Left ventricle myocardium inferior (tissue), 1 donor: ENCODE data around the gene STIM1. TPM values are rescaled to one million over a fixed set of nuclear protein-coding genes. Genes with fewer than 3 reads are reported as not detected.
A peak's percentile ranks its signal among the peaks of the same experiment; 100 is the strongest.

Experiments
- DNase-seq: peaks from one replicate; pipeline ENCODE4 v3.0.0-alpha.2; 2020
- H3K27ac ChIP-seq: fragments of 200-600 bp; replicated peaks from 2 replicates; pipeline ENCODE4 v1.8.0; 2021
- H3K27me3 ChIP-seq: fragments of 200-600 bp; 2 replicates; pipeline ENCODE4 v1.8.0; 2021; ENCODE audit warnings: low read depth
- H3K36me3 ChIP-seq: fragments of 200-600 bp; 2 replicates; pipeline ENCODE4 v1.8.0; 2021
- H3K4me1 ChIP-seq: fragments of 200-600 bp; 2 replicates; pipeline ENCODE4 v1.8.0; 2021
- H3K4me3 ChIP-seq: fragments of 200-600 bp; 2 replicates; pipeline ENCODE4 v1.8.0; 2021; ENCODE audit warnings: mild to moderate bottlenecking, moderate library complexity
- H3K9me3 ChIP-seq: fragments of 200-600 bp; replicated peaks from 2 replicates; pipeline ENCODE4 v1.8.0; 2021
- intact Hi-C: fragments of 100-400 bp; cut with micrococcal nuclease; formaldehyde crosslinking; loops from one replicate; pipeline ENCODE4 v1.11.0; 2022
- total RNA-seq: library from RNA; stranded (reverse); fragmentation: NEBNext Ultra II Directional; extraction: Animal tissue kit (Norgen Biotek cat#: 25700); gene quantifications from one replicate; pipeline ENCODE4 v1.2.1, GENCODE V29; 2021
- TF ChIP-seq, protein P1 (sequence below): fragments of 200-600 bp; IDR thresholded peaks from 2 replicates; pipeline ENCODE4 v1.8.0; 2021; ENCODE audit warnings: antibody characterized with exemption, mild to moderate bottlenecking, borderline replicate concordance
- donor health status: DM: no; HTN: yes; CAD: no; lungs with severe emphysema.

STIM1 gene
- total RNA-seq, 1 donor from 2014 or later = 32.0 TPM

DNA sequence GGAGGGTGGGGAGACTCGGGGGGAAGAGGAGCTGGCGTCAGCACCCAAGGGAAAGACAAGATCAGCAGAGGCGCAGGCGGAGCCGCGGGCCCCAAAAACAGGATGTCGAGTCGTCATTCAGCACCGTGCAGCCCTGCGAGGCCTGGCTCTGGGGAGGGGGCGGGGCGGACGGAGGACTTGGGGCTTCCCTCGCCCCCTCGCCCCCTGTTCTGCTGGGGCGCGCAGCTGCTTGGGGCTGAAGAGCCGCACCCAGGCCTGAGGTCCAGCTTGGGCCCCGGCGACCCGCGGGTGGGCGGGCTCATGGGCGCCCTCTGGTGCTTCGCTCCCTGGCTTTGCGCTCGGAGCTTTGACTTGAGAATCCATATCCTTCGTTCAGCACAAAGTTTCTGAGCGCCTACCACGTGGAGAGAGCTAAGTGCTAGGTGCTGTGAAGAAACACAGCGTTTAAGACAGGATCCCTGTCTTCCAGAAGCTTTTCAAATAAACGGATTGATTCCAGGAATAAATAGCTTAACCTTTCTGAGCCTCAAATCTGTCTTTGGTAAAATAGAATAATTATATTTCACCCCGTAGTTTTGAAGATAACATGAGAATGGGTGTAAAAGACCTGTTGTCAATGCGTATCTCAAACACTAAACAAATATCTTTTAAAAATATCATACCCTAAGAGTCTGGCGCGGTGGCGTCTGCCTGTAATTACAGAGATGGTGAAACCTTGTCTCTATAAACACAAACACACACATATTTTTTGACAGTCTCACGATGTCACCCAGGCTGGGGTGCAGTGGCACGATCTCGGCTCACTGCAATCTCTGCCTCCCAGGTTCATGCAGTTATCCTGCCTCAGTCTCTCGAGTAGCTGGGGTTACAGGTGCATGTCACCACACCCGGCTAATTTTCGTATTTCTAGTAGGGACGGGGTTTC is 13.8 kb upstream of the STIM1 start:
- Histone ChIP-seq H3K27me3 (peaks cover 5% of the 10 kb centered on the region), H3K9me3 (no peaks in the 10 kb centered on the region), H3K4me3 (peak overlapping the region; percentile 87), H3K4me1 (peaks cover 48% of the 10 kb centered on the region), H3K27ac (peak overlapping the region; percentile 98), H3K36me3 (no peaks in the 10 kb centered on the region)
- peak; percentile 87 for DNase-seq
- intact Hi-C loops = no loop called here
- TF ChIP-seq, protein P1, sequence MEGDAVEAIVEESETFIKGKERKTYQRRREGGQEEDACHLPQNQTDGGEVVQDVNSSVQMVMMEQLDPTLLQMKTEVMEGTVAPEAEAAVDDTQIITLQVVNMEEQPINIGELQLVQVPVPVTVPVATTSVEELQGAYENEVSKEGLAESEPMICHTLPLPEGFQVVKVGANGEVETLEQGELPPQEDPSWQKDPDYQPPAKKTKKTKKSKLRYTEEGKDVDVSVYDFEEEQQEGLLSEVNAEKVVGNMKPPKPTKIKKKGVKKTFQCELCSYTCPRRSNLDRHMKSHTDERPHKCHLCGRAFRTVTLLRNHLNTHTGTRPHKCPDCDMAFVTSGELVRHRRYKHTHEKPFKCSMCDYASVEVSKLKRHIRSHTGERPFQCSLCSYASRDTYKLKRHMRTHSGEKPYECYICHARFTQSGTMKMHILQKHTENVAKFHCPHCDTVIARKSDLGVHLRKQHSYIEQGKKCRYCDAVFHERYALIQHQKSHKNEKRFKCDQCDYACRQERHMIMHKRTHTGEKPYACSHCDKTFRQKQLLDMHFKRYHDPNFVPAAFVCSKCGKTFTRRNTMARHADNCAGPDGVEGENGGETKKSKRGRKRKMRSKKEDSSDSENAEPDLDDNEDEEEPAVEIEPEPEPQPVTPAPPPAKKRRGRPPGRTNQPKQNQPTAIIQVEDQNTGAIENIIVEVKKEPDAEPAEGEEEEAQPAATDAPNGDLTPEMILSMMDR = peak; percentile 90

DNA sequence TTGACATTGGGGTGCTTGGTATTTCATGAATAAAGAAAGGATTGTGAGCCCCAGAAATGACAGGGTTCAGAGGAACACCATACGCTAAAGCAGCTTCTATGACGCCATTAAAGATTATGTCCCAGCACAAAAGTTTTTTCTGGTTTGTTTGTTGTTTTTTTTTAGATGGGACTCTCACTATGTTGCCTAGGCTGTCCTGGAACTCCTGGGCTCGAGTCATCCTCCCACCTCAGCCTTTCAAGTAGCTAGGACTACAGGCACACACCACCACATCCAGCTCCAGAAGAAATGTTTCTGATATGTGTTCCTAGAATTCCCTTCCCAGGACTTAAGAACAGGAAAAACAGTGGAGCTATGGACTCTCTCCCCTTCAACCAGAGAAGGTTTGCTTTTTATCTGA is 12.1 kb upstream of the STIM1 start:
- Histone ChIP-seq H3K4me1 (peaks cover 31% of the 10 kb centered on the region), H3K27me3 (peaks cover 22% of the 10 kb centered on the region), H3K4me3 (no peak overlapping the region), H3K9me3 (no peaks in the 10 kb centered on the region), H3K36me3 (no peaks in the 10 kb centered on the region), H3K27ac (no peak overlapping the region)
- intact Hi-C loops = no loop called here
- no peak for DNase-seq
- TF ChIP-seq, protein P1 = no peak

DNA sequence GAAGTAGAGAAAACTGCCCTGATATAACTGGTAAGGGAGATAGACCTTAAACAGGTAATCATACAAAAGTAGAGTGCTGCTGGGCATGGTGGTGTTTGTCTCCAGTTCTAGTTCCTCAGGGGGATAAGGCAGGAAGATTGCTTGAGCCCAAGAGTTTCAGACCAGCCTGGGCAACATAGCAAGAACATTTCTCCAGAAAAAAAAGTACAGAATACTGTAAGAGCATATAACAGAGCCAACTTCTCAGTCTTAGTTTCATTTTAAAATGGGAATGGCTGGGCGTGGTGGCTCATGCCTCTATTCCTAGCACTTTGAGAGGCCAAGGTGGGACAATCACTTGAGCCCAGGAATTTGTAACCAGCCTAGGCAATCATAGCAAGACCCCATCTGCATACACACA is 10.2 kb upstream of the STIM1 start:
- H3K27me3 ChIP-seq = peaks cover 30% of the 10 kb centered on the region
- TF ChIP-seq, protein P1 = no peak
- no peak overlapping the region for H3K4me3 ChIP-seq
- peaks cover 14% of the 10 kb centered on the region for H3K4me1 ChIP-seq
- H3K27ac ChIP-seq = no peak overlapping the region
- no peaks in the 10 kb centered on the region for H3K36me3 ChIP-seq
- intact Hi-C loops = no loop called here
- H3K9me3 ChIP-seq = no peaks in the 10 kb centered on the region
- no peak for DNase-seq

DNA sequence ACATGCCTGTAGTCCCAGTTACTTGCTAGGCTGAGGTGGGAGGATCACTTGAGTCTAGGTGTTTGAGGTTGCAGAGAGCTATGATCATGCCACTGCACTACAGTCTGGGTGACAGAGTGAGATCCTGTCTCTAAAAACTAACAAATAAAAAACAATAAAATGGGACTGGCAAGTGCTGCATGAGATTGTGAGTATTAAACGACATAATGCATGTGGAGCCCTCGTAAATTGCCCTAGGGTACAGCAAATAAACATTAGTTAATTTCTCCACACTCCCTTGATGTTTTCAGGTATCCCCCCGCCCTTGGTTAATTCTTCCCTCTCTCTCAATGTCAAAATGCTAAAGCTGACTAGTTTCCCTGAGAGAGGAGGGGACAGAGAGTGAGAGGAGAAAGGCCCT is 9.8 kb upstream of the STIM1 start:
- Histone ChIP-seq H3K9me3 (no peaks in the 10 kb centered on the region), H3K4me1 (peaks cover 10% of the 10 kb centered on the region), H3K27ac (no peak overlapping the region), H3K27me3 (peaks cover 34% of the 10 kb centered on the region), H3K4me3 (no peak overlapping the region), H3K36me3 (no peaks in the 10 kb centered on the region)
- intact Hi-C loops = no loop called here
- TF ChIP-seq, protein P1 = no peak
- no peak for DNase-seq

DNA sequence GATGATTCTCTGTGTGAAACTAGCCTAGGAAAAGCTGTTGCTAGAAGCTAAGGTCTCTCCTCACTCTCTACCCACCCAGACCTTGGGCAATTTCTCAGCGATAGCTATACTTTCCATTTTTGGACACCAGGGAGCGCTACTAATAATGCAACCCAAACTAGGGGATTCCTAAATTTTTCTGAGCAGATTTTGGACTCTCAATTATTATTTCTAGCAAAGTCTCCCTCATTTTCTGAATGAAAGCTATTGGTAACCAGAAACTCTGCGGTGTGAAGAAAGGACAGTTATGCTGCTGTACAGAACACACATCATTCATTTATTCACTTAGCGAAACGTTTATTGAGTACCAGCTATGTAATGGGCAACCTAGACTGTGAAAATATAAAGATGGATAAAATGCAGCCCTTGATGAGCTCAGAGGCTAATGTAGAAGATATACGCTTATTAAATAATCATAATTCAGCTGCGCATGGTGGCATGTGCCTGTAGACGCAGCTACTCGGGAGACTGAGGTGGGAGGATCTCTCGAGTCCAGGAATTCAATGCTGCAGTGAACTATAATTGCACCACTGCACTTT is 6.1 kb upstream of the STIM1 start:
- intact Hi-C loops = no loop called here
- H3K9me3 ChIP-seq = no peaks in the 10 kb centered on the region
- peaks cover 50% of the 10 kb centered on the region for H3K27me3 ChIP-seq
- DNase-seq = no peak
- H3K4me3 ChIP-seq = no peak overlapping the region
- no peak overlapping the region for H3K27ac ChIP-seq
- no peaks in the 10 kb centered on the region for H3K36me3 ChIP-seq
- peaks cover 3% of the 10 kb centered on the region for H3K4me1 ChIP-seq
- TF ChIP-seq, protein P1 = peak; percentile 79
